Left cardiac atrium (tissue), 4 donors: ENCODE measurements around the gene ANTKMT. TPM values are rescaled to one million over a fixed set of nuclear protein-coding genes. Genes with fewer than 3 reads are reported as not detected.
A peak's percentile ranks its signal among the peaks of the same experiment; 100 is the strongest.

Experiments used
- ATAC-seq, 2 donors: fragments of 200-7000 bp; cut with Tn5 transposase; one replicate each; pipeline ENCODE4 v1.9.1; 2020; ENCODE audit warnings: mild to moderate bottlenecking in 2 of 2, moderate library complexity in 2 of 2
- DNase-seq: peaks from one replicate; pipeline ENCODE4 v3.0.0-alpha.2; 2020
- intact Hi-C, 2 donors: fragments of 100-400 bp; cut with DNase I; formaldehyde crosslinking; loops; one replicate each; pipeline versions ENCODE4 v1.14.1 to v1.15.1; 2022 to 2023
- total RNA-seq, 2 donors: library from RNA; stranded (reverse); fragmentation: NEBNext Ultra II Directional; extraction: Animal tissue kit (Norgen Biotek cat#: 25700); gene quantifications; one replicate each; pipeline ENCODE4 v1.2.1, GENCODE V29; 2021
- donor health status: DM: no; HTN: yes; CAD: no.
- donor health status: DM: no; HTN: yes; CAD: no; lungs with severe emphysema.
- donor health status: DM: yes; HTN: yes; CAD: no.
- donor health status: Dilated cardiomyopathy.

ANTKMT gene
- total RNA-seq, 2 donors from 2014 or later: 32.5 to 36.8 TPM

DNA sequence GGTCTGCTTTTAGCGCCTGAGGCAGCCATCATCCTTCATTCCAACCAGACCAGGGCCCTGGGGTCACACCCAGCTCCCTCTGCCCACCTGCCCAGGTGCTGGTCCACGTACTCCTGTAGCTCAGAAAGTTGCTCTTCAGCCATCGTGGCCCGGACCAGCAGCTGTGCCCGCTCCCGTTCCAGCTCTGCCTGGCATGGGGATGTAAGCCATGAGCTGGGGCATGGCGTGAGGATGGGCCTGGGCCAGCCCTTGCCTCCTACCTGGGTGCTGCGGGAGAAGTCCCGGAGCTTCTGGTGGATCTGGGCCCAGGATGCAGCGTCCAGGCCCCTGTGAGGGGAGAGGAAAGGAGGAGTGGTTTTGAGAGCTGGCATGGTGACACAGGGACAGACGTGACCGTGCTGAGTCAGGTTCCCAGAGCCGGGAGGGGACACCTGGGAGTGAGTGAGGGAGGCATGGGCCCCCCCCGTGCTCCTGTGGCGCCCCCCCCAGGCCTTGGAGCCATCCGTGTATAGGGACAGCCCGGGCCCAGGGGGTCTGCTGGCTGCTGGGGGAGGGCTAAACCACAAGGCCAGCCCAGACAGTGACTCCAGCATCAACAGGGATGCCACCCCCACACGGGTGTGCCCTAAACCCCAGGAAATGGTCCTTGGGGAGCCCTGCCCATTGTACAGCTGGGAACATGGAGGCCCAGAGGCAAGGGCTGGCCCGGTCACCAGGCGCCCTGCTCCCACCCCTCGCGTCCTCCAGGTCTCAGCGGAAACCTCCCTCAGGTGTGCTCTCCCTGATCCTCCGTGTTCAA lies 2.1 kb downstream of the ANTKMT start:
- DNase-seq (no peak), ATAC-seq (no peak)
- intact Hi-C loops: no loop called here

DNA sequence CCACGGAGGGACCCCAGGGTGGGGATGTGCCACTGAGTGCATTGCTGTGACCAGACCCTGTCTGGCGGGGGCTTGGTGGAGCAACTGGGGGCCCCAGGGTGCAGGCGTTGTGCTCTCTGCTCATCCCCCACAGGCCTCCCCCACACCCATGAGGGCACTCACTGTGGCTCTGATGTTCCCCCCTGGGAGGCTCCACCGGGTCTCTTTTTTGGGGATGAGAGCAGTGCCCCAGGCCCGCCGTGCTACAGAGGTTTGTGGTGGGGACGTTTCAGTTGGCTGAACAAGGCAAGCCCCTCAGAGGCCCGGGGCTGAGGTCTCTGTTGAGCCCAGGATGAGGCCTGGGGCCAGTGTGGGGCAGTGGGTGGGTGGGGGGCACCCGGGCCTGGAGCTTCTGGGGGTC lies 2.7 kb downstream of the ANTKMT start:
- DNase-seq (no peak), ATAC-seq (no peak)
- intact Hi-C loops: no loop called here

DNA sequence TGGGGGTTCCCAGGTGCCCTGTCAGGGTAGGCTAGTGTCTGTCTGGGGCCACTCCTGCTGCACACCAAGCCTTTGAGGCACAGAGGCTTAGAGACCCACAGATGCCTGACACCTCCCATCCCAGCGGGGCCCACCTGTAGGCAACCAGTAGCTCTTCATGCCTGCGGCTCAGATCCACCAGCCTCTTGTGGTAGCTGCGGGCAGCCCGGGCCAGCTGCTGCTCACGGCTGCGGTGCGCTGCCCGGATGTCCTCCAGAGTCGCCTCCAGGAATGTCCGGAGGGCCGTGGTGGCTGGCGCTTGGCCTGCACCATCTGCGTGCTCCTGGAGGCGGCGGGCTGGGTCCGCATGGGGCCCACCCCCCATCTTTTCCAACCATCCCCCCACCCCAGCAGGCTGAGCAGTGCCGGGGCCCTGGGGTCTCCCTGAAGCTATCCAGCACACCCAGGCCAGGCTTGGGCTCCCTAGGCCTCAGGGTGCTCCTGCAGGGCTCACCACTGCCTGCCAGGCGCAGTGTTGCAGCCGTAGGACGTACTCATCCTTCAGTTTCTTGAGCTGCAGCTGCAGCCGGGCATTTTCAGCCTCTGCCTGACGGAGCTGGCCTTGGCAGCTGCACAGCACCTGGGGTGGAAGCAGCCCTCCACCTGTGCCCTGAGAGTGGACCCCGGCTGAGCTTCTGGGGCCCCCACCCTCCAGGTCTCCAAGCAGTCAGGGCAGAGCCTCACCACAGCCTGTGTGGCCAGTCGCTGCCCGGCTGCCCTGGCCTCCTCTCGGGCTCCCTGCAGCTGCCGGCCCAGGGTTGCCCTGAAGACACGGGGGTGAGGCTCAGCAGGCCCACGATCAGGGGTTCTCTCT lies 3.5 kb downstream of the ANTKMT start:
- ATAC-seq (no peak), DNase-seq (no peak)
- intact Hi-C loops: no loop called here

DNA sequence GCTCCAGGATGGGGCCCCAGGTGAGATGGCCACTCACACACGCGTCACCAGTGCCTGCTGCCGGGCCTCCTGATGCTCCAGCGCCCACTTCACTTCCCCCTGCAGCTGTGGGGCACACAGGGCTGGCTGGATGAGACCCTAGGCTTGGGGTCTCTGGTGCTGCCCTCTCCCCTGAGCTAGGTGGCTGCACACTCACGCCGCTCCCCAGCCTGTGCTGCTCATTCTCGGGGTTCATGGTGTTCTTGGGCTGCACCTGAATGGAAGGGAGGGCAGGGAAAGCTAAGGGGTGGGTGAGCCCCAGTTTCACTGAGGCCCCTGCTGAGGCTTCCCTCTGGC lies 4.1 kb downstream of the ANTKMT start:
- DNase-seq: no peak
- ATAC-seq: no peak
- intact Hi-C loops: no loop called here

DNA sequence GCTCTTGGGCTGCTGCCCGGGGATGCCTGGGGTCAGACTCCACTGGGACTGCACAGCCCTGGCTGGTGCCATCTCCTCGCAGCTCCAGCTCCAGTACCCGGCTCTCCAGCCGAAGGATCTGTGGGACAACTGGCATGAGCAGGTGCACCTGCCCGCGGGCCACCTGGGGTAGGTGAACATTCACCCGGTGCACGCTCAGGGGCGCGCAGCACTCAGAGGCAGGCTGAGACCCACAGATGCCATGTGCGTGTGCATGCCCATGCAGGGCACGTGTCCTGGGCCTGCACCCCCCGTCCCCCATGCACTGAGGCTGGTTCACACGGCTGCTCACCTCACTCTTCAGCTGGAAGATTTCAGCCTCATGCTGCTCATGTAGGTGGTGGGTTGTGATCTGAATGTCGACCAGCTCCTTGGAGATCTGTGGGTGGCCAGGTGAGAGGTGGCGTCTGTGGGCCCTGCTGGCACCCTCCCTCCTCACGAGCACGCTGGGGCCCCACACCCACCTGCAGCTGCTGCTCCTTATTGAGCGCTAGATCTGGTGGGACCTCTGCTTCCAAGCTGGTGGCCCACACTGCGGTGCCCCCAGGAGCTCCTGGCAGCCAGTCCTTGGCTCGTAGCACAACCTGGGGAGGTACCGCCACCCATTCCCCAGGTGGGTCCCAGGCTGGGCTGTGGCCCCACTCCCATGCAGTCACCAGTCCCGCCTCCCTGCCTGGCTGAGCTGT lies 4.7 kb downstream of the ANTKMT start:
- no peak for DNase-seq
- intact Hi-C loops: no loop called here
- ATAC-seq: no peak

DNA sequence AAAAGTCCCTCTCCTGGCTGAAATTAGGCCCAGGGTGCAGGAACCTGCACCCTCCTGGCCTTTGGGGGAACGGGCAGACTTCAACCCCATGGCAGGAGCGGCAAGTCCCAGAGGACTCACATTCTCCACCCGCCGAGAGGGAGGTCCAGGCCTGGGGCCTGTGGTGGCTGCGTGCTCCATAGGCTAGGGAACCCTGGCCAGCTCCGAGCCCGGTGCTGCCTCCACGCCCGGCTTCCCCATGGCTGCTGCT lies 5.2 kb downstream of the ANTKMT start:
- DNase-seq (no peak), ATAC-seq (no peak)
- intact Hi-C loops: no loop called here

DNA sequence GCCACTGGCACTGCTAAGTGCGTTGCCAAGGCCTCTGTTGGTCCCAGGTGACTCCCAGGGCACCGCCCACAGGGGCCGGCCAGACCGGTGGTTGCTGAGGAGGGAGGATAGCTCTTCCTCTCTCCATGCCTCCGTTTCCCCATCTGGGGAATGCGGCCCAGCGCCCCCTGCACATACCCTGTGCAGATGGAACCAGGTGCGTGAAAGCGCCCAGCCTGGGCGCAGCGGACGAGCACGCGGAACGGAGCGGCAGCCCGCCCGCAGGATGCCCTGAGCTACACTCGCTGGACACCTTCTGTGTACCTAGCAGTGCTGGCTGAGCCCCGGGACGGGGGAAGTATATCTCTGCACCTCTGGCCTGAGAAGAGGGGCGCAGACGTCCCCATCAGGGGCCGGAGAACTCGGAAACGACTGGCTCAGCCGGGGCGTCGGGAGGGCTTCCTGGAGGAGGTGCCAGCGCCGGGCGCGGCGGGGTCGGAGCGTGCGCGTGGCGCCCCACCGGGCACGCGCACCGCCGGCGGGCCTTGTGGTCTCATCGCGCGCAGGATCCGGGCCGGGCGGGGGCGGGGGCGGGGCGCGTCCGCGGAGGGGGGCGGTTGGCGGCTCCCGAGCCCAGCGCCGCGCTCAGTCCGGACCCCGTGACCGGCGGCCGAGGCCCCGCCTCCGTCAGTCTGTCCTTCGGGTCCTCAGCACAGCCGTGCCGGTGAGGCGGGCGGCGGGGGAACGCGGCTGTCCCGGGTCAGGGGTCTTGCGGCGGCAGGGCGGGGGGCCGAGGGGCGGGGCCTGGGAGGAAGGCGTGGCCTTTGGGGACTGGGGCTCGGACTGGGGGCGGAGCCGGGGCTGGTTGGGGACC lies 5.7 kb downstream of the ANTKMT start, which contains the start of the genes CCDC78 and HAGHL:
Gene CCDC78 (minus strand): TSS at position 6 of the 853 bp plus-strand sequence. CDS start 76 bp downstream, outside the sequence.
Gene HAGHL (plus strand): TSS at position 669 of the 853 bp plus-strand sequence. CDS start 404 bp downstream, outside the sequence.
- intact Hi-C loops: no loop called here
- ATAC-seq: peak; percentile 45 to 52
- DNase-seq: peak; percentile 78

DNA sequence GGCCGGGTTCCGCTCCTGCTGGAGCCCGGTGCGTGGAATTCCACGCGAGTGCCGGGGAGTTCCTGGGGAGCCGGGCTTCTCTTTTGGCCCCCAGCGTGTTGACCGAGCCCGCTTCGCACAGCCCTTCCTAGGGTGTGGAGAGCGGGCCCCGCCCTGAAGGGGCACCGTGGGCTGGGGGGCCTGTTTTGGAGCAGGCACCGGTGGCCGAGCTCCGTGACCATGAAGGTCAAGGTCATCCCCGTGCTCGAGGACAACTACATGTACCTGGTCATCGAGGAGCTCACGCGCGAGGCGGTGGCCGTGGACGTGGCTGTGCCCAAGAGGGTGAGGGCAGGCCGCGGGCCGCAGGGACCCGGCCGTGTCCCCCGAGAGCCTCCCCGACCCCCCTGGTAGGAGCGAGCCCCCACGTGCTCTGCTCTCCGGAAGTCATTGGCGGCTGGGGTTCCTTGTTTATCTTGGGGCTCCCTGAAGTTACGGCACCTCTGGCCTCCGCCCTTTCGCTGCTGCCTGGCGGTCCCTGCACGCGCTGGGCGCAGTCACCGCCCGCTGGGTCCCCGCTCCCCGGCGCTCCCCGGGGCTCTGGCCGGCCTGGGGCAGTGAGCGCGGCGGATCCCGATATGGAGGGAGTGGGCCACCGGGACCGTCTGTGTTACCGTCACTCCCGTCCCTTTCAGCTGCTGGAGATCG lies 6.5 kb downstream of the ANTKMT start:
- DNase-seq (no peak), ATAC-seq (peak; percentile 5 to 6)
- intact Hi-C loops: no loop called here

DNA sequence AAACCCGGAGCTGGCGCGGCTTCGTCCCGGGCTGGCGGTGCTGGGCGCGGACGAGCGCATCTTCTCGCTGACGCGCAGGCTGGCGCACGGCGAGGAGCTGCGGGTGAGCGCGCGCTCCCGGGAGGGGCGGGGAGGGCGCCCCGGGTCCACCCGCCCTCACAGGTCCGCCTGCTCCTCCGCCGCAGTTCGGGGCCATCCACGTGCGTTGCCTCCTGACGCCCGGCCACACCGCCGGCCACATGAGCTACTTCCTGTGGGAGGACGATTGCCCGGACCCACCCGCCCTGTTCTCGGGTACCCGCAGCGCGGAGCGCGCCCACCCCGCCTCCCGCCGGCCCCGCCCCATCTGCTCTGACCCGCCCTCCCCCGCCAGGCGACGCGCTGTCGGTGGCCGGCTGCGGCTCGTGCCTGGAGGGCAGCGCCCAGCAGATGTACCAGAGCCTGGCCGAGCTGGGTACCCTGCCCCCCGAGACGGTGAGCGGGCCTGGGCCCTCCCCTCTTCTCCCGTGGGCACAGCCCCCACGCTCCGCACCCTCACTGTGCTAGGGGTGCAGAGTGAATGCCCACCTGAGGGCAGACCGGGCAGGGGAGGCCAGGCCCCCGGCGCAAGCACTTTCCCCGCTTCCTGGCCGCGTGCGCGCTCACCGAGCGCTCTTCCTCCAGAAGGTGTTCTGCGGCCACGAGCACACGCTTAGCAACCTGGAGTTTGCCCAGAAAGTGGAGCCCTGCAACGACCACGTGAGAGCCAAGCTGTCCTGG lies 7.4 kb downstream of the ANTKMT start:
- DNase-seq (peak; percentile 77), ATAC-seq (peak; percentile 46 to 64)
- intact Hi-C loops: no loop called here

DNA sequence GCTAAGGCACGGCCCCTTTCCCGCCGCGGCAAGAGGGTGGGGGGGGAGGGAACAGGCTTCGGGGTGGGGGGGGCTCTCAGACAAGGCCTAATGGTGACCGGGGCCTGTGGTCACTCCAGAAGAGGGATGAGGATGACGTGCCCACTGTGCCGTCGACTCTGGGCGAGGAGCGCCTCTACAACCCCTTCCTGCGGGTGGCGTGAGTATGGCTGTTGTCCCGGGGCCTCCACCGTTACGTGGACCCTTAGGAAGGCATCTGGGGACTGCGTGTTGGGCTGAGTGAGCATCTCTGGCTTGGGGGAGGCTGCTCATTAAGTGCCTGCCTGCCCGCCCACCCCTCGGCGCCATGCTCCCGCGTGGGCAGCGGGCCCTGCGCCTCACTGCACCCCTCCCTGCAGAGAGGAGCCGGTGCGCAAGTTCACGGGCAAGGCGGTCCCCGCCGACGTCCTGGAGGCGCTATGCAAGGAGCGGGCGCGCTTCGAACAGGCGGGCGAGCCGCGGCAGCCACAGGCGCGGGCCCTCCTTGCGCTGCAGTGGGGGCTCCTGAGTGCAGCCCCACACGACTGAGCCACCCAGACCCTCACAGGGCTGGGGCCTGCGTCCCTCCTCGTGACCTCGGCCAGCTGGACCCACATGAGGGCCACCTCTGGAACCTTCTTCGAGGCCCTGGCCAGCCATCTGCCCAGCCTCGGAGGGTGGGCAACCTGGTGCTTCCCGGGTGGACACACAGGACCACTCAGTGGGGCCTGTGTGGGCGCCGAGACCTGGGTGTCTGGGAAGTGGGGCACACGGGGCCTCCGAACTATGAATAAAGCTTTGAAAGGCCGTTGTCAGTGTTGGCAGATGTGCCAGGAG lies 8.2 kb downstream of the ANTKMT start:
- intact Hi-C loops: no loop called here
- ATAC-seq (no peak), DNase-seq (no peak)

DNA sequence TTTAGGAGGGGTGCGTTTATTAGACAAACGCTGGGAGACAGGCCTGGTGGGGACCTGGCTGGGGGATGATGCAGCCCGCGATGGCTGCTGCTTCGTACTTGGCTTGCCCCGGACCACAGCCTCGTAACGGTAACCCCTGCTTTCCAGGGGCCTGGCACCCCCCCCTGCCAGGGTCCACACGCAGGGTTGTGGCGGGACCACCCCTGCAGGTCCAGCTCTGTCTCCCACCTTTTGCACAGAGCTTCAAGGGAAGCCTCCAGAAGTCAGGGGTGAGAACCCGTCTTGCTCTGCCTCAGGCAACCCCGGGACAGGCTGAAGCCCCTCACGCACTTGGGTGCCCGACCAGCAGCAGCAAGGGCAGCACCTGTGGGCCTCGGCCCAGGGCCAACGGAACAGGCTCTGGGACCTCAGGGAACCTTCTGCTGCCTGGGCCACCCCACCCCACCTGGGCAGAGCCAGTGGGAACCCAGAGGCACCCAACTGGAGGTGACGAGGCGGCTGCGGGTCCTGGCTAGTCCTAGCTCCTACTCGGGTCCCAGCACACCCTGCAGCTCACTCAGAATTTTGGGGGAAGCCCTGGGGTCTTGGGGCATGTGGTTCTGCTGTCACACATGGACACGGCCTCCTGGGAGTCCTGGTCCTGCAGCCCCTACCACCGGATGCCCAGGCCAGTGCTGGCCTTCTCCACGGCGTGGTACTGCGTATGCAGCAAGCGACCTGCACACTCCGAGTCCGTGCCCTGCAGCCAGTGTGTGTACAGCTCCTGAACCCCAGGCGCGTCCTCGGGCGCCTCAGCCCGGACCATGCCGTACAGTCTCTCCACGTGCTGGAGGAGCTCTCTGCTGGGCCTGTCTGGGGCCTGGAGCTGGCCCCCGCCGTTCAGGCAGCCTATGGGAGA lies 9.1 kb downstream of the ANTKMT start:
- intact Hi-C loops: no loop called here
- DNase-seq (no peak), ATAC-seq (no peak)

DNA sequence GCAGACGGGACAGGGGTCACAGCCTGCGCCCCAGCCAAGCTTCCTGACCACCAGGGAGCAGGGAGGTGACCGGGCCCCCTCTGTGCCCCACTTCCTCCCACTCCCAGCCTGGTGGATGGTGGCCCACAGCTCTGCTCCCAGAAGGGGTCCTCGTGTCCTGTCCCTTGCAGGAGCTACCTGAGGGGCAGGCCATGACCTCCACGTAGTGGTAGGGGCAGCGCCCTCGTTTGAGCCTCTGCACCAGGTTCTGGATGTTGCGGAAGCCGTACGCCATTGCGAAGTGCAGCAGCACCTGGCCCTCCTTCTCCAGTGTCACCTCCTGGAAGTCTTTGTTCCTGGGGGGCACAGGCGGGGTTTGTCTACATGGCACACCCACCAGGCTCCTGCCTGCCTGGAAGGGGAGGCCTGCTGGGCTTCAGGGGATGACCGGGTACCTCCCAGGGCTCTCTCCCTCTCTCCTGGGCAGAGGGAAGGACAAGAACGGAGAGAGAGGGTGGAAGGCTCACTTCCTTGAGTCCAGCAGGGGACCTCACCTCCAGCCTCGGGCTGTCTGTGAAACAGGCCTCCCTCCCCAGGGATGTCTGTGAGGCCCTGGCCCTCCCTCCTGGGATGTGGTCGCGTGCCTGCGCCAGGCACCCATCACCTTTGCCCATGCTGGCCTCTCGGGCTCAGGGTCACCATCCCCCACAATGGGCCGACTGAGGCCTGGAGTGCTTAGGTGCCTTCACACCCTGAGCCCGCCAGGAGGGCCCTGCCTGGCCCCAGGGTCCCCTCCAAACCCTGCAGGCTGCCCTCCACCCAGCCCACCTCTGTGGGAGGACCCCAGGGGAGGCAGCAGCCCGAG lies 9.9 kb downstream of the ANTKMT start:
- ATAC-seq: no peak
- intact Hi-C loops: no loop called here
- no peak for DNase-seq

DNA sequence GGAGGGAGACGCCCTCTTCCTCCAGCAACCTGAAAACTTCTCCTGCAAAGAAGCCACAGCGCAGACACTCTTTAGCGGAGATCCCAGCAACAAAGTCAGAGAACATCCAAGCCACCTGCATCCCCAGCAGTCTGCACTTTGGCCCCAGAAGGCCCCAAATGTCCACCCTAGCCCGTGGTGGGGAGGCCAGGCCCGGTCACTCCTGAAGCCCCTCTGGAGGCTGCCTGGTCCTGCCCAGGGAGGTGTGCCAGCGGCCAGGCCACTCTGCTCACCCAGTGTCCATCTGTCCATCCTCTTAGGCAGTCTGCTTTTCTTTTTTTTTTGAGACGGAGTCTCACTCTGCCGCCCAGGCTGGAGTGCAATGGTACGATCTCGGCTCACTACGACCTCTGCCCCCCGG lies 11.4 kb downstream of the ANTKMT start:
- ATAC-seq (no peak), DNase-seq (no peak)
- intact Hi-C loops: no loop called here

DNA sequence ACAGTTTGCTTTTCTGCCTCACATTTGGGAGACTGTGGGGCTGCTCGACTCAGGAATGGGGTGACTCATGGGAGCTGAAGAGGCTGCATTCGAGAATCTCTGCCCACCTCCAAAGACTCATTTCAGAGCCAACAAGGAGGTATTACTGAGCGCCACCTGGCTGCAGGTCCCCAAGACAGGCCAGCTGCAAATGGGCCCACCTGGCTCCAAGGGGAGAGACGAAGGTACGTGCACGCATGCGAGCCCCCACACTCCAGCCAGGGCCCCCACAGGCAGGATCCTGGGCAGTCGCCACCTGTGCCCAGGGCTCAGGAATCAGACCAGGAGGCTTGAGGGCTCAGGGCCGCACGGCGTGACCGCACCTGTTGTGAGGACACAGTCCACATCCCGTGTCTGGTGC lies 12.0 kb downstream of the ANTKMT start:
- DNase-seq (no peak), ATAC-seq (no peak)
- intact Hi-C loops: no loop called here
